ENCODE results near the gene RPS15A.
"Not testable (repeated sequence)": the region's sequence is repeated elsewhere in the genome, so short reads cannot be mapped to it uniquely, and the experiment has no call there.

The RPS15A gene

GRCh38 chr16:18762713-18763112, 27.4 kb downstream of the RPS15A start:
- not testable (repeated sequence) for H3K9me3 ChIP-seq (ENCODE audit: low read depth, low read length); H3K4me3 ChIP-seq; DNase-seq (ENCODE audit: low read depth, low spot score); H3K9ac ChIP-seq (ENCODE audit: insufficient read length); H3K27ac ChIP-seq; H3K36me3 ChIP-seq (ENCODE audit: insufficient read depth, low read length)

GRCh38 chr16:18759598-18760520, 30.3 kb downstream of the RPS15A start:
- H3K4me3 ChIP-seq; H3K27ac ChIP-seq; DNase-seq (ENCODE audit: low read depth, low spot score); H3K9me3 ChIP-seq (ENCODE audit: low read depth, low read length); H3K9ac ChIP-seq (ENCODE audit: insufficient read length); H3K36me3 ChIP-seq (ENCODE audit: insufficient read depth, low read length): not testable (repeated sequence)

GRCh38 chr16:18757960-18758660, 32.0 kb downstream of the RPS15A start:
- H3K9me3 ChIP-seq (ENCODE audit: low read depth, low read length); H3K4me3 ChIP-seq; H3K9ac ChIP-seq (ENCODE audit: insufficient read length); H3K36me3 ChIP-seq (ENCODE audit: insufficient read depth, low read length); DNase-seq (ENCODE audit: low read depth, low spot score); H3K27ac ChIP-seq: not testable (repeated sequence)

- DNase-seq (ENCODE audit: low read depth, low spot score); H3K27ac ChIP-seq; H3K9ac ChIP-seq (ENCODE audit: insufficient read length); H3K36me3 ChIP-seq (ENCODE audit: insufficient read depth, low read length); H3K9me3 ChIP-seq (ENCODE audit: low read depth, low read length); H3K4me3 ChIP-seq: not testable (repeated sequence)
These were observed 33.5 kb downstream of the RPS15A start for GRCh38 chr16:18756639-18757038.

- H3K4me3 ChIP-seq; H3K9me3 ChIP-seq (ENCODE audit: low read depth, low read length); DNase-seq (ENCODE audit: low read depth, low spot score); H3K36me3 ChIP-seq (ENCODE audit: insufficient read depth, low read length); H3K27ac ChIP-seq; H3K9ac ChIP-seq (ENCODE audit: insufficient read length): not testable (repeated sequence)
These were observed 47.3 kb downstream of the RPS15A start for GRCh38 chr16:18742870-18743269.

DNA sequence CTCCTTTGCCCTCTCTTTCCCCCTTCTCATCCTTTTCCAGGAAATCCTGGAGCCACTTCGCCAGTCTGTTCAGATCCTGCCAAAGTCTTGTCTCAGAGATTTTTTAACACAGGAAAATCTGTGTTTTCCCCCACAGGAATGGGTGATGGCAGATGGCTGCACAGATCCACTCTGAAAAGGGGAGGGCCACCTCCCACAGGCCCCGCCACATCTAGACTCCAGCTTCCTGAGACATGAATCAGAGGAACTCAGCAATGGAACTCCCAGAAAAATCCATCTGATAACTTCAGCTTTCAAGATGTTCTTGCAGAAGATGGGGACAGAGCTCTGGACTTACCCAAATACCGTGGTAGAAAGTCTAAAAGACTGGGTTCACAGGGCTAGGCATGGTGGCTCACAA, 50.1 kb downstream of the RPS15A start:
- H3K27ac ChIP-seq; H3K9ac ChIP-seq (ENCODE audit: insufficient read length); H3K4me3 ChIP-seq; H3K9me3 ChIP-seq (ENCODE audit: low read depth, low read length); H3K36me3 ChIP-seq (ENCODE audit: insufficient read depth, low read length); DNase-seq (ENCODE audit: low read depth, low spot score): not testable (repeated sequence)

GRCh38 chr16:18738768-18739167, 51.4 kb downstream of the RPS15A start:
- DNase-seq (ENCODE audit: low read depth, low spot score); H3K27ac ChIP-seq; H3K9me3 ChIP-seq (ENCODE audit: low read depth, low read length); H3K9ac ChIP-seq (ENCODE audit: insufficient read length); H3K4me3 ChIP-seq; H3K36me3 ChIP-seq (ENCODE audit: insufficient read depth, low read length): not testable (repeated sequence)

- not testable (repeated sequence) for DNase-seq (ENCODE audit: low read depth, low spot score); H3K36me3 ChIP-seq (ENCODE audit: insufficient read depth, low read length); H3K27ac ChIP-seq; H3K9ac ChIP-seq (ENCODE audit: insufficient read length); H3K4me3 ChIP-seq; H3K9me3 ChIP-seq (ENCODE audit: low read depth, low read length)
These were observed 55.9 kb downstream of the RPS15A start for GRCh38 chr16:18734279-18734678.

Data from SK-N-MC (cell line).